LoVo (cell line): ENCODE measurements around the gene JAK2.
"Not testable (repeated sequence)": the region's sequence is repeated elsewhere in the genome, so short reads cannot be mapped to it uniquely, and the experiment has no call there.

Experiments
- DNase-seq: peaks from one replicate; pipeline ENCODE4 v3.0.0-alpha.2; 2016; ENCODE audit warnings: low spot score

Gene JAK2

GRCh38 chr9:4984621-4985385 lies at the start of gene JAK2:
TSS of gene JAK2 (plus strand) at chr9:4985272. CDS start at chr9:5021988, 36,716 bp downstream.
- peak; percentile 92 for DNase-seq

GRCh38 chr9:4936277-4936676 lies 48.8 kb upstream of the JAK2 start:
- no peak for DNase-seq

- DNase-seq, result no peak
These were observed 48.2 kb upstream of the JAK2 start for GRCh38 chr9:4936823-4937222.

DNA sequence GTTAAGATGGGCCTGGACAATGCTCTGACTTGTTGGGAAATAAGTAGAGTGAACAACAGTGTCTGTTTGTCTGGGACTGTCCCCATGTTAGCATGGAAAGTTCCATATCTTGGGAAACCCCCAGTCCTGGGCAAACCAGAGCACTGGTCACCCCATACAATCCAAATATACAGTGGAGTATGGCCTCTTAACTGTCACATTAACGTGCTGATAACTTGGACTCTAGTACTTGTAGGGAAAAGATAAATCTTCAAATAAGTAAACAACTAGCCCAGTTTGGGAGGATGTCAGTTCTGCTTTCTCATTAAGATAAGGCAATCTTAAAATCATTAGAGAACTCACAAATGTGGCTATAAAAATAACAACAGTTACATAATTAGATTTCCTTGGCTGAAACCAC lies 47.6 kb upstream of the JAK2 start:
- DNase-seq, result no peak

GRCh38 chr9:4938496-4938895 lies 46.6 kb upstream of the JAK2 start:
- no peak for DNase-seq

GRCh38 chr9:4939118-4939561 lies 45.9 kb upstream of the JAK2 start:
- DNase-seq, result no peak

GRCh38 chr9:4942042-4942691 lies 42.9 kb upstream of the JAK2 start:
- DNase-seq, result not testable (repeated sequence)

GRCh38 chr9:4943346-4943745 lies 41.7 kb upstream of the JAK2 start:
- no peak for DNase-seq

- not testable (repeated sequence) for DNase-seq
These were observed 40.5 kb upstream of the JAK2 start for GRCh38 chr9:4944431-4945211.

GRCh38 chr9:4946937-4947336 lies 38.1 kb upstream of the JAK2 start:
- no peak for DNase-seq

DNA sequence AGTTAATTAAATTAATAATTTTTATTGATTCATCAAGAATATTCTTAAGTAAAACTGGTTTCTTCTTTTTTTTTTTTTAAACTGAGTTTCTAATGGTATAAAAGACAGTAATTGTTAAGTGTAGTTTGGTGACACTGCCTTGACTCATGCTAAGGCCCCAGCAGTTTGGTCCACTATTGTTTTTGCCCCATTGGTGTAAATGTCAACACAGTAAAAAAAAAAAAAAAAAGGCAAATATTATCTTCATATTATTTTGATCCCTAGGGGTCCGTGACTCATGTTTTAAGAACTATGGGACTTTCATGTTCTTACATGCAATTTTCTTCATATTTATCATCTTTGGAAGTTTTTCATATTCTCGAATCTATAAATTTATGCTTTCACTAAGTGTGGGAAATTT lies 29.2 kb upstream of the JAK2 start:
- DNase-seq, result no peak

DNA sequence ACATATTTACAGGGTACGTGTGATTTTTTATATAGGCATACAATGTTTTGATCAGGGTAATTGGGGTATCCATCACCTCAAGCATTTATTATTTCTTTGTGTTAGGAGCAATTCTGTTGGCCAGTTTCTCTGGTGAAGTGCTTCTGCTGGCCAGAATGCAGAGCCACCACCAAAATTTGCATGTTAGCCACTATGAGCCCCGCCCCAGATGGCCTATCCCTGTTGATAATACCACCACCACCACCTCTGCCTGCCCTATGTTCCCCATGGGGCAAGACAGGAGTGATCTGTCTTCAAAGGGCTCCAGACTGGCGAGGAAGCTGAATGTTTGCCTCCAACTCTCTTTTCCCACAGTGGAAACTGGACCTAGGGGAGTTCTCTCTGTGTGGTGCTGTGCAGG lies 26.0 kb upstream of the JAK2 start:
- DNase-seq, result no peak

- no peak for DNase-seq
These were observed 23.0 kb upstream of the JAK2 start for GRCh38 chr9:4962085-4962484.

GRCh38 chr9:4964540-4964939 lies 20.5 kb upstream of the JAK2 start:
- DNase-seq, result no peak

DNA sequence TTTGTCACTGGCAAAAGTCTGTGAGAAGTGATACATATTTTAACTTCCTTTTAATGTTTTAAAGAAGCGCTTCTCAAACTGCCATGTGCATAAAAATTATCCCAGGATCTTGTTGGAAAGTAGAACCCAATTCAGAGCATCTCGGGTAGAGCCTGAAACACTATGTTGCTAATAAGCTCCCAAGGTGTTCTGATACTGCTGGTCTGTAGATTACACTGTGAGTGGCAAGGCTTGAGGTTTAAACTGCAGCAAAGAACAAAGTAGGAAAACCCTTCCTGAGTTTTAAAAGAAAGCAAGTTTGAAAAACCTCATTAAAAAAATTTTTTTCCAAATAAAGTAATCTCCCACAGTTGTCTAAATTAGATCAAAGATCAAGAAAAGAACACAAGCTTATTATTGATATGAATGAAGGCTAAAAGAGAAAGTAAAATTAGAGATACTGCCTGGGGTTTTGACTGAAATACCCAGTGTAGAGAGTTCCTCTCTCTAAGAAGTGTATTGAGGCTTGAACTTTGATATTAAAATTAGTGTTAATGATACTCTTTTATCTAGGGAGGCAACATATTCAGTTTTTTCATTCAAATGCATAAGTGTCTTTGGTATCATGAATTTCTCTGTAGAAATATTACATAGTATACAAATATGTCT lies 19.8 kb upstream of the JAK2 start:
- DNase-seq, result no peak

- no peak for DNase-seq
These were observed 17.5 kb upstream of the JAK2 start for GRCh38 chr9:4967523-4967922.

- no peak for DNase-seq
These were observed 15.9 kb upstream of the JAK2 start for GRCh38 chr9:4969130-4969529.

DNA sequence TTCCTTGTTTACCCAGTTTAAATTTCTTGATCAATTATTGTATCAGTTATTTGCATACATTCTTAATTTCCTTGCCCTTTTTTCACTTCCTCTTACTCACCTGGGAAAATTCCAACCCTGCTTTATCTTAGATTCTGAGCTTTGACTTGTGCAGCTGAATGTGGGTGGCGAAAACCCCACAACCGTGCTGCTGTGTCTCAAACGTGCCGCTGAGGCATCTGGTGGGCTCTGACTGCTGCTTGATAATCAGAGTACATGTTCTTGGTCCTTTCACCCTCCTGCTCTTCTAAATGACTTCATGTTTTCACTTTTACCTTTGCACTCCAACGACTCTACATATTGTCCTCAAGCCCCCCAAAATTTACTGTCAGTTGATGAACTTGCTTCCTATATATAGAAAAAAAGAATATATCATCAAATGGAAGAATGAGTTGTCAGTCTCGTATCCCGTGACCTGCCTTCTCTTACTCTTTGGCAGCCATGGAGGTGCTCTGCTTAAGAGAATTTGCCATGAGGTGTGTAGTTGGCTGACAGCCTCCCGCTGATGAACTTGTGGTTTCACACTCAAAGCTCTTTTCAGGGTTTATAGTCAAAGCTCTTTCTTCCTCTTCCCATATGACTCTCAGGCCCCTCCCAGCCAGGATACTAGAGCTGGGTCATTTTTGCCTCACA lies 14.0 kb upstream of the JAK2 start:
- no peak for DNase-seq

GRCh38 chr9:4973246-4973645 lies 11.8 kb upstream of the JAK2 start:
- no peak for DNase-seq

DNA sequence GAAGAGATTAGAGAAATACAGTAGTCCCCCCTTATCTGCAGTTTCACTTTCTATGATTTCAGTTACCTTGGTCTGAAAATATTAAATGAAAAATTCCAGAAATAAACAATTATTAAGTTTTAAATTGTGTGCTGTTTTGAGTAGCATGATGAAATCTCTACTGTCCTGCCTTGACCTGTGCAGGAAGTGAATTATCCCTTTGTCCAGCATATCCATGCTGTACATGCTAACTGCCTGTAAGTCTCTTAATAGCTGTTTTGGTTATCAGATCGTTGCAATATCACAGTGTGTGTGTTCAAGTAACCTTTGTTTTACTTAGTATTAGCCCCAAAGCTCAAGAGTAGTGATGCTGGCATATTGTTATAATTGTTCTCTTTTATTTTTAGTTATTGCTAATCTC lies 11.2 kb upstream of the JAK2 start:
- DNase-seq, result no peak

DNA sequence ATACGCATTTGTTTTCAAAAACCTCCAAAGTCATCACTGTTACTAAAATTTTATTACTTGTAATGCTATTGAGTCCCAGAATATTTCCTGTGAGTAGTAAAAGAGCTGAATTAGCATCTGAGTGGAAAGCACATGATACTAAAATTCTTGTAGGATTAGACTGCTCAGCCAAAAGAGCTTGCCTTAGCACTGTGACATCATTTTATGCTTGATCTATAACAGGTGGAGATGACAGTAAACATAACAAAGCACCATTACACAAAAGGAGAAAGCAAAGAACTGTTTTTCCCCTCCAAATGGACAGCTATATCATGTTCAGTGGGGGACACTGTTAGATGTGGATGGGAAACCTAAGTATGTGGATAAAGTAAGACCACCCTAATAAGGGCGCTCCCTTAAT lies 5.8 kb upstream of the JAK2 start:
- DNase-seq, result no peak
